Measurements from ENCODE around the gene PARP12. TPM values are rescaled to one million over a fixed set of nuclear protein-coding genes. Genes with fewer than 3 reads are reported as not detected.

Gene PARP12
- total and polyA plus RNA-seq, 2 of the 8 experiments (the other 6 are each of a cell fraction or from before 2014, with no cell fraction given): 9.0 to 21.5 TPM

GRCh38 chr7:140059273-140060242 lies 3.2 kb downstream of the PARP12 start (continued):
- TF ChIP-seq SIN3A (conservative IDR thresholded peaks at IDR 0.05 in 1 of 2, IDR thresholded peaks at IDR 0.05 in 1 of 2; ENCODE audit: low read depth in 1 of 2, low read length in 2 of 2): no peak
- no peak for TF ChIP-seq SAP30 (IDR thresholded peaks at IDR 0.05; ENCODE audit: insufficient read depth, insufficient replicate concordance, low read length)
- TF ChIP-seq CHD7 (IDR thresholded peaks at IDR 0.05; ENCODE audit: insufficient replicate concordance, low read length): no peak
- TF ChIP-seq, protein P1, sequence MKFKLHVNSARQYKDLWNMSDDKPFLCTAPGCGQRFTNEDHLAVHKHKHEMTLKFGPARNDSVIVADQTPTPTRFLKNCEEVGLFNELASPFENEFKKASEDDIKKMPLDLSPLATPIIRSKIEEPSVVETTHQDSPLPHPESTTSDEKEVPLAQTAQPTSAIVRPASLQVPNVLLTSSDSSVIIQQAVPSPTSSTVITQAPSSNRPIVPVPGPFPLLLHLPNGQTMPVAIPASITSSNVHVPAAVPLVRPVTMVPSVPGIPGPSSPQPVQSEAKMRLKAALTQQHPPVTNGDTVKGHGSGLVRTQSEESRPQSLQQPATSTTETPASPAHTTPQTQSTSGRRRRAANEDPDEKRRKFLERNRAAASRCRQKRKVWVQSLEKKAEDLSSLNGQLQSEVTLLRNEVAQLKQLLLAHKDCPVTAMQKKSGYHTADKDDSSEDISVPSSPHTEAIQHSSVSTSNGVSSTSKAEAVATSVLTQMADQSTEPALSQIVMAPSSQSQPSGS (IDR thresholded peaks at IDR 0.05; ENCODE audit: low read length): no peak

All from H1 (cell line).